AG09309 (cell line): ENCODE results near the gene DCAF11.

Experiments
- DNase-seq: peaks from one replicate; pipeline ENCODE4 v3.0.0-alpha.2; 2010; ENCODE audit warnings: low read depth
- H3K4me3 ChIP-seq: 2 replicates; pipeline ENCODE4 v1.5.1; 2011; ENCODE audit warnings: mild to moderate bottlenecking, low read depth, low read length, moderate library complexity; ENCODE audit not compliant: control insufficient read depth
- CTCF ChIP-seq: IDR thresholded peaks from 2 replicates; pipeline ENCODE4 v1.5.1; 2011; ENCODE audit warnings: mild to moderate bottlenecking, low read depth, low read length, inconsistent platforms; ENCODE audit not compliant: insufficient read depth, control insufficient read depth; ENCODE audit errors: missing control alignments

Gene DCAF11

GRCh38 chr14:24068711-24069410 lies 45.7 kb upstream of the DCAF11 start:
- no peak for TF ChIP-seq CTCF
- no peak for DNase-seq

GRCh38 chr14:24069411-24069735 lies 45.2 kb upstream of the DCAF11 start:
- no peak overlapping the region for H3K4me3 ChIP-seq
- no peak for TF ChIP-seq CTCF
- DNase-seq = no peak

More at GRCh38 chr14:24068711-24069410, 45.7 kb upstream of the DCAF11 start:
- H3K4me3 ChIP-seq = no peak overlapping the region

- no peak for TF ChIP-seq CTCF
- H3K4me3 ChIP-seq = no peak overlapping the region
- no peak for DNase-seq
These were observed 44.1 kb upstream of the DCAF11 start for GRCh38 chr14:24070285-24071143.

GRCh38 chr14:24071144-24071697 lies 43.4 kb upstream of the DCAF11 start, which contains the start of gene CPNE6:
TSS of gene CPNE6 (plus strand) at chr14:24071562. CDS start at chr14:24072937, 1,375 bp downstream.
- TF ChIP-seq CTCF = no peak
- H3K4me3 ChIP-seq = no peak within 1 kb of the TSS
- no peak for DNase-seq

- H3K4me3 ChIP-seq = no peak overlapping the region
- DNase-seq = no peak
- no peak for TF ChIP-seq CTCF
These were observed 42.6 kb upstream of the DCAF11 start for GRCh38 chr14:24071836-24072430.

GRCh38 chr14:24072436-24072835 lies 42.1 kb upstream of the DCAF11 start:
- no peak overlapping the region for H3K4me3 ChIP-seq
- no peak for TF ChIP-seq CTCF
- DNase-seq = no peak
